HG03025 (cell line): ENCODE data around the gene HEPH.
"Not testable (repeated sequence)": the region's sequence is repeated elsewhere in the genome, so short reads cannot be mapped to it uniquely, and the experiment has no call there.

Experiments
- ATAC-seq: cut with Tn5 transposase; IDR thresholded peaks from one replicate; pipeline ENCODE4 v1.9.1; 2021; ENCODE audit warnings: mild to moderate bottlenecking, moderate library complexity; ENCODE audit not compliant: unreplicated experiment, low FRiP score

The HEPH gene

GRCh38 chrX:66203114-66203513 lies 39.1 kb downstream of the HEPH start:
- ATAC-seq: no peak

GRCh38 chrX:66221856-66222255 lies 57.8 kb downstream of the HEPH start:
- ATAC-seq: no peak

- no peak for ATAC-seq
Observed at GRCh38 chrX:66232296-66232695, 68.2 kb downstream of the HEPH start.

- ATAC-seq: no peak
Observed at GRCh38 chrX:66233209-66233608, 69.2 kb downstream of the HEPH start.

- ATAC-seq: not testable (repeated sequence)
Observed at GRCh38 chrX:66233904-66234303, 69.9 kb downstream of the HEPH start.

GRCh38 chrX:66255359-66255967 lies 91.4 kb downstream of the HEPH start:
- no peak for ATAC-seq

GRCh38 chrX:66262807-66263206 lies 98.8 kb downstream of the HEPH start:
- no peak for ATAC-seq
